Measurements from ENCODE around the gene AATK. TPM values are rescaled to one million over a fixed set of nuclear protein-coding genes. Genes with fewer than 3 reads are reported as not detected.

Gene AATK
- total and polyA plus RNA-seq, 2 donors (not counting 3 experiments of a cell fraction or from before 2014, with no cell fraction given): 0.69 to 1.00 TPM

DNA sequence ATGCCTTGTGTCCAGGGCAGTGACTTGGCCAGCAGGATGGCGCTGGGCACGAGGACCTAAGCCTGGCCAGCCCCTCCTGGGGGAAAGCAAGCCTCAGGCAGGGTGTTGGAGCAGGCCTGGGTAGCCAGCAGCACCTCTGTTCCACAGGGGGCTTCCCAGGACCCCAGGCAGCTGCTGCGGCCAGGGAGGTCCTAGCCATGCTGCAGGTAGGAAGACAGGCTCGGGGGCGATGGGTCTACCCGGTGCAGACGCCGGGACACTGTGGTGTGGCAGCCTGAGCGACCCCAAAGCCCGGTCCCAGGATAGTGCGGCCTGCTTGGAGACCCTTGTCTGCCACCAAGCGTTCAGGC lies 22.4 kb upstream of the AATK start:
- Histone ChIP-seq H3K4me3 (replicated peaks in 1 of 3; ENCODE audit: insufficient read depth in 1 of 3, low read depth in 1 of 3, low read length in 3 of 3) (no peak overlapping the region), H3K27me3 (ENCODE audit: control insufficient read depth in 2 of 2, insufficient read depth in 2 of 2, low read length in 2 of 2) (no peaks in the 10 kb centered on the region), H3K4me1 (ENCODE audit: control insufficient read depth, extremely low read depth, insufficient read depth, low read length) (no peaks in the 10 kb centered on the region), H2AFZ (ENCODE audit: low read depth, low read length) (no peak overlapping the region), H3K9me1 (replicated peaks; ENCODE audit: control insufficient read depth, extremely low read depth, insufficient read depth, low read length) (no peaks in the 10 kb centered on the region), H3K36me3 (ENCODE audit: control insufficient read depth in 2 of 2, extremely low read depth in 1 of 2, insufficient read depth in 2 of 2, low read length in 2 of 2) (peaks cover 0 to 4% of the 10 kb centered on the region in 2 experiments), H4K20me1 (replicated peaks; ENCODE audit: control insufficient read depth, extremely low read depth, insufficient read depth, low read length) (no peaks in the 10 kb centered on the region), H3K27ac (ENCODE audit: insufficient read depth, low read depth, low read length) (no peak overlapping the region), H3K4me2 (ENCODE audit: insufficient read depth, low read length) (no peak overlapping the region), H3K79me2 (ENCODE audit: control insufficient read depth, insufficient read depth, low read length) (no peaks in the 10 kb centered on the region), H3K9ac (replicated peaks; ENCODE audit: extremely low read depth, insufficient read depth, low read length) (no peak overlapping the region), H3K9me3 (replicated peaks; ENCODE audit: control insufficient read depth, insufficient read depth, low read length) (no peaks in the 10 kb centered on the region)
- CTCF ChIA-PET: interaction anchor here (1.4 to 5.5 kb wide), 2 partner anchors 14 to 46 kb away, joined by 4 to 40 read pairs; no protein-coding TSS in a partner anchor
- FAIRE-seq (no peak), DNase-seq (ENCODE audit: low read depth, low spot score) (no peak)
- POLR2A ChIA-PET: no interaction called here
- dilution Hi-C loops (cut with MboI; ENCODE audit: extremely low pct_ligation_motif_present, low sequenced_read_pairs): no loop called here
- no TSS peak for BruUV-seq (replicated peaks)
- intact Hi-C loops (cut with micrococcal nuclease): no loop called here
- TF ChIP-seq, protein P1, sequence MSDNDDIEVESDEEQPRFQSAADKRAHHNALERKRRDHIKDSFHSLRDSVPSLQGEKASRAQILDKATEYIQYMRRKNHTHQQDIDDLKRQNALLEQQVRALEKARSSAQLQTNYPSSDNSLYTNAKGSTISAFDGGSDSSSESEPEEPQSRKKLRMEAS (IDR thresholded peaks at IDR 0.05; ENCODE audit: insufficient read depth, insufficient read length): no peak
- TF ChIP-seq POLR2AphosphoS5 (IDR thresholded peaks at IDR 0.05; ENCODE audit: insufficient read depth, low read depth, low read length) (no peak), MYC (IDR thresholded peaks at IDR 0.05; ENCODE audit: low read depth, low read length) (no peak), FOS (IDR thresholded peaks at IDR 0.05; ENCODE audit: borderline replicate concordance, insufficient read depth, low read length) (no peak), EZH2 (IDR thresholded peaks at IDR 0.05; ENCODE audit: borderline replicate concordance, low read depth, low read length, severe bottlenecking) (no peak), GATA2 (IDR thresholded peaks at IDR 0.05; ENCODE audit: insufficient read depth, insufficient read length, low read depth, low read length) (no peak), POLR2A (IDR thresholded peaks at IDR 0.05; ENCODE audit: low read depth, low read length) (no peak), JUN (IDR thresholded peaks at IDR 0.05; ENCODE audit: borderline replicate concordance, insufficient read depth, insufficient read length, low read depth) (no peak)
- TF ChIP-seq, protein P2, sequence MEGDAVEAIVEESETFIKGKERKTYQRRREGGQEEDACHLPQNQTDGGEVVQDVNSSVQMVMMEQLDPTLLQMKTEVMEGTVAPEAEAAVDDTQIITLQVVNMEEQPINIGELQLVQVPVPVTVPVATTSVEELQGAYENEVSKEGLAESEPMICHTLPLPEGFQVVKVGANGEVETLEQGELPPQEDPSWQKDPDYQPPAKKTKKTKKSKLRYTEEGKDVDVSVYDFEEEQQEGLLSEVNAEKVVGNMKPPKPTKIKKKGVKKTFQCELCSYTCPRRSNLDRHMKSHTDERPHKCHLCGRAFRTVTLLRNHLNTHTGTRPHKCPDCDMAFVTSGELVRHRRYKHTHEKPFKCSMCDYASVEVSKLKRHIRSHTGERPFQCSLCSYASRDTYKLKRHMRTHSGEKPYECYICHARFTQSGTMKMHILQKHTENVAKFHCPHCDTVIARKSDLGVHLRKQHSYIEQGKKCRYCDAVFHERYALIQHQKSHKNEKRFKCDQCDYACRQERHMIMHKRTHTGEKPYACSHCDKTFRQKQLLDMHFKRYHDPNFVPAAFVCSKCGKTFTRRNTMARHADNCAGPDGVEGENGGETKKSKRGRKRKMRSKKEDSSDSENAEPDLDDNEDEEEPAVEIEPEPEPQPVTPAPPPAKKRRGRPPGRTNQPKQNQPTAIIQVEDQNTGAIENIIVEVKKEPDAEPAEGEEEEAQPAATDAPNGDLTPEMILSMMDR (IDR thresholded peaks at IDR 0.05; ENCODE audit: extremely low read depth in 1 of 2, insufficient read depth in 1 of 2, low read depth in 1 of 2, low read length in 2 of 2): no peak

All from endothelial cell of umbilical vein (primary cell).